Measurements from ENCODE around the gene ADGRD2.

ADGRD2 gene

DNA sequence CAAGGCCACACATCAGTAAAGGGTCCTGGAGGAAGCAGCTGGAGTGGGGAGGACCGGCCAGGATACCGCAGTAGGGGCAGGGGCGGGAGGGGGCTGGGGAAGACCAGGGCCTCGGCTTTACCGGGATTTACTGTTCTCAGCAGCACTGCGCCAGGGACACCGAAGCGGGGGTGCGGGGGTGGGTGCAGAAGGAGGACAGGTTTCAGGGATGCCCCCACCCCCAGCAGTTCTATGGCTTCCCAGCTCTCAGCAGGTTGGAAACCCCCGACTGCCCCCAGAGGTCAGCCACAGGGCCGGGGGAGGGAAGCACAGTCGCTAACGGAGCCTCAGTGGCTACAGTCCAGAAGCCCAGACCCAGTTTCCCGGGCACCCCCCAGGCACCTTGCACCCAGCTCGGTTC lies 35.7 kb downstream of the ADGRD2 start:
- Histone ChIP-seq H3K4me1 (ENCODE audit: control insufficient read depth, low read length) (no peaks in the 10 kb centered on the region), H3K79me2 (ENCODE audit: control insufficient read depth, low read length) (no peaks in the 10 kb centered on the region), H3K27me3 (ENCODE audit: control insufficient read depth, low read length) (no peaks in the 10 kb centered on the region), H3K36me3 (ENCODE audit: control insufficient read depth, low read length) (no peaks in the 10 kb centered on the region), H4K20me1 (ENCODE audit: control insufficient read depth, insufficient read depth, low read depth, low read length) (no peaks in the 10 kb centered on the region), H3K4me2 (ENCODE audit: low read length) (no peak overlapping the region), H3K4me3 (ENCODE audit: low read length) (no peak overlapping the region), H3K27ac (ENCODE audit: low read depth, low read length) (no peak overlapping the region), H3K9me3 (ENCODE audit: control insufficient read depth, insufficient read depth, low read length) (no peaks in the 10 kb centered on the region), H3F3A (ENCODE audit: control insufficient read depth, insufficient read depth) (no peaks in the 10 kb centered on the region), H3K9me2 (replicated peaks; ENCODE audit: control insufficient read depth, low read length) (no peaks in the 10 kb centered on the region)
- no peak for TF ChIP-seq EZH2phosphoT487 (IDR thresholded peaks at IDR 0.05; ENCODE audit: borderline replicate concordance, low read length)
- TF ChIP-seq, protein P1, sequence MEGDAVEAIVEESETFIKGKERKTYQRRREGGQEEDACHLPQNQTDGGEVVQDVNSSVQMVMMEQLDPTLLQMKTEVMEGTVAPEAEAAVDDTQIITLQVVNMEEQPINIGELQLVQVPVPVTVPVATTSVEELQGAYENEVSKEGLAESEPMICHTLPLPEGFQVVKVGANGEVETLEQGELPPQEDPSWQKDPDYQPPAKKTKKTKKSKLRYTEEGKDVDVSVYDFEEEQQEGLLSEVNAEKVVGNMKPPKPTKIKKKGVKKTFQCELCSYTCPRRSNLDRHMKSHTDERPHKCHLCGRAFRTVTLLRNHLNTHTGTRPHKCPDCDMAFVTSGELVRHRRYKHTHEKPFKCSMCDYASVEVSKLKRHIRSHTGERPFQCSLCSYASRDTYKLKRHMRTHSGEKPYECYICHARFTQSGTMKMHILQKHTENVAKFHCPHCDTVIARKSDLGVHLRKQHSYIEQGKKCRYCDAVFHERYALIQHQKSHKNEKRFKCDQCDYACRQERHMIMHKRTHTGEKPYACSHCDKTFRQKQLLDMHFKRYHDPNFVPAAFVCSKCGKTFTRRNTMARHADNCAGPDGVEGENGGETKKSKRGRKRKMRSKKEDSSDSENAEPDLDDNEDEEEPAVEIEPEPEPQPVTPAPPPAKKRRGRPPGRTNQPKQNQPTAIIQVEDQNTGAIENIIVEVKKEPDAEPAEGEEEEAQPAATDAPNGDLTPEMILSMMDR (IDR thresholded peaks at IDR 0.05; ENCODE audit: low read depth, low read length, poor library complexity, severe bottlenecking), result no peak

DNA sequence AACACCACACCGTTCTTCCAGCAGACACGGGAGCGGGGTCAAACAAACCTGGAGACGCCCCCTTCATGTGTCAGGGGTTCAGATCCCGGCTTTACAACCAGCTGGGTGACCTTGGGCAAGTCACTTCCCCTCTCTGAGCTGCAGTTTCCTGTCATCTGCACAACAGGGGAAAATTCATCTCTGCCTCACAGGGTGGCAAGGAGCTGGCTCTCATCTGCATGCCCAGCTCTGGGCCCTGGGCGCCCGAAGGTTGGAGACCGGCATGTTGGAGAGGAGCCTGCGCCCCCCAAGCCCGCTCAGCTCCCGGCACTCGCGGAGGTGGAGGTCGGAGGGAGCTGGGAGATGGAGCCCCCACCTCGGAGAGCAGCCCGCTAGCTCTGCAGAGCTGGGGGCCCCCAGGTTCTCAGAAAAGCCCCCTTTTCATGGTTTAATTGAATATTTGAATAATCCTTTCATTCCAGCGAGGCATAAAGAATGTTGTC lies 36.6 kb downstream of the ADGRD2 start:
- H3K27ac ChIP-seq (ENCODE audit: low read depth, low read length), result no peak overlapping the region
- H3K9me3 ChIP-seq (ENCODE audit: control insufficient read depth, insufficient read depth, low read length), result no peaks in the 10 kb centered on the region
- no peaks in the 10 kb centered on the region for H3K36me3 ChIP-seq (ENCODE audit: control insufficient read depth, low read length)
- no peaks in the 10 kb centered on the region for H4K20me1 ChIP-seq (ENCODE audit: control insufficient read depth, insufficient read depth, low read depth, low read length)
- H3K4me1 ChIP-seq (ENCODE audit: control insufficient read depth, low read length), result no peaks in the 10 kb centered on the region
- H3K4me3 ChIP-seq (ENCODE audit: low read length), result no peak overlapping the region
- no peaks in the 10 kb centered on the region for H3F3A ChIP-seq (ENCODE audit: control insufficient read depth, insufficient read depth)
- no peaks in the 10 kb centered on the region for H3K27me3 ChIP-seq (ENCODE audit: control insufficient read depth, low read length)
- no peaks in the 10 kb centered on the region for H3K79me2 ChIP-seq (ENCODE audit: control insufficient read depth, low read length)
- H3K4me2 ChIP-seq (ENCODE audit: low read length), result no peak overlapping the region
- TF ChIP-seq, protein P1 (IDR thresholded peaks at IDR 0.05; ENCODE audit: low read depth, low read length, poor library complexity, severe bottlenecking), result no peak
- no peak for TF ChIP-seq EZH2phosphoT487 (IDR thresholded peaks at IDR 0.05; ENCODE audit: borderline replicate concordance, low read length)
- H3K9me2 ChIP-seq (replicated peaks; ENCODE audit: control insufficient read depth, low read length), result no peaks in the 10 kb centered on the region

DNA sequence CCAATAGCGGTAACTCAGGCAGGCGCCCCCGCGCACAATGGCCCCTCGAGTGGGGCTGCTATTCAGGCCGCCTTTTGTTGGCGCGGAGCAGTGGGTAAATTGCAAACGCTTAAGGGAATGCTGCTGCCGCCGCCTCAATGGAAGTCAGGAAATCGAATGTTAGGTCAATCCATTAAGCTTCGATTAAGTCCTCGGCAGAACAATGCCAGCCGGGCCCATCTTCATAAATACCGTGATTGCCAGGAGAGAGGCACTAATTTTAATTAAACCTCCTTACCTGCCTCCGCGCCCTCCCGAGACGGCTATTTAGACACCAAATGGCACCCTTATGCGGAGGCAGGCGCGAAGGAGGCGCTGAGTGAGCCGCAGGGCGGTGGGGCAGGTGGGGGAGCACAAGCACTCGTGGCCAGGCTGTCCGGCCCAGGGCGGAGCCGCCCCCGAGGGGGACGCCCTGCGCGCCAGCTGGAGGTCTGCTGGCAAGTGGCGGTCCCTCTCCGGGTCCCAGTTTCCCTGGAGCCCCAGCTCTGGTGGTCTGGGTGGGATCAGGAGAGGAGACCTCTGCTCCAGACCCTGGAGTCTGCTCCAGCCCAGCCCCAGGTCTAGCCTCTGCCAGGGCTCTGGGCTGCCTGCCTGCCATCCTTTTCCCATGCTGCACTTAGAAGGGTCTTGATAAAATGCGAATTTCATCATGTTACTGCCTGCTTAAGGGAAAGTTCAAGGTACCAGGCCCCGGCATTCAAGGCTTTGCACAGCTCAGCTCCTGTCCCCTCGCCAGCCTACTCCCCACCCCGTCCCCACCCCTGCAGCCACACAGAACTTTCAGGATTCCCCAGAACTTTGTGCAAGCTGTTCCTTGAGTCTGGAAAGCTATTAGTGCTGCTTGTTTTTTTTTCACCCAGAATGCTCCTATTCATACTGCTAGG lies 37.3 kb downstream of the ADGRD2 start:
- Histone ChIP-seq H3K4me1 (ENCODE audit: control insufficient read depth, low read length) (no peaks in the 10 kb centered on the region), H3K27ac (ENCODE audit: low read depth, low read length) (no peak overlapping the region), H3K36me3 (ENCODE audit: control insufficient read depth, low read length) (no peaks in the 10 kb centered on the region), H3K9me3 (ENCODE audit: control insufficient read depth, insufficient read depth, low read length) (no peaks in the 10 kb centered on the region), H3K79me2 (ENCODE audit: control insufficient read depth, low read length) (no peaks in the 10 kb centered on the region), H3F3A (ENCODE audit: control insufficient read depth, insufficient read depth) (no peaks in the 10 kb centered on the region), H3K27me3 (ENCODE audit: control insufficient read depth, low read length) (no peaks in the 10 kb centered on the region), H3K9me2 (replicated peaks; ENCODE audit: control insufficient read depth, low read length) (no peaks in the 10 kb centered on the region), H4K20me1 (ENCODE audit: control insufficient read depth, insufficient read depth, low read depth, low read length) (no peaks in the 10 kb centered on the region), H3K4me3 (ENCODE audit: low read length) (no peak overlapping the region), H3K4me2 (ENCODE audit: low read length) (no peak overlapping the region)
- TF ChIP-seq, protein P1 (IDR thresholded peaks at IDR 0.05; ENCODE audit: low read depth, low read length, poor library complexity, severe bottlenecking), result no peak
- TF ChIP-seq EZH2phosphoT487 (IDR thresholded peaks at IDR 0.05; ENCODE audit: borderline replicate concordance, low read length), result no peak

All from DOHH2 (cell line).